Measurements from ENCODE around the gene MAP6. TPM values are rescaled to one million over a fixed set of nuclear protein-coding genes. Genes with fewer than 3 reads are reported as not detected.

MAP6 gene
- total and polyA plus RNA-seq, 2 experiments from 2014 or later = 0.31 to 1.2 TPM

DNA sequence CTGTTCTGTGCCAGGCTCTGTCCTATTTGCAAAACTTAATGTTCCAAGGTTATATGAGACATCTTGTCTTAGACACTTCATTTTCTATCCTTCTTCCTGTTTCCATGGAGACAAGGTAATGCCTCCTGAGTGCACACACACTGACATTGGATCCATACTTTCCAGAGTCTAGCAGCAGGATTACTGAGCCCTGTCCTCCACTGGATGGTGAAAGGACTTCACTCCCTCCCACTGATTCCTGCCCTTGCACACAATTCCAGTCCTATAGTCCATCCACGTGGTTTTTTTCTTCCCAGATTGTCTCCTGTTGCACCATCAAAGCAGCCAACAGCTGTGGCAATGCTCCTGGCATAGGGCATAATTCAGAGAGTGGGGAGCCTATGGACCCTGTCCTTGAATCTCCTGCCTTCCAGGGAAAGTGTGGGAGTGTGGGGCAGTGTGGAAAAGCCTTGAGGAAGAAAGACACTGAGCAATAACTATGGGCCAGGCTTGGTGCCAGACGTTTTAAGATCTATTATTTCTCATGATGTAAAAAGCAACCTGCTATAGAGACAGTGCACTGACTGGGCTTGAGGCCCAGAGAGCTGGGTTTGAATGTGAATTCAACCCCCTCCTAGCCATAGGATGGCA is 75.4 kb downstream of the MAP6 start:
- Histone ChIP-seq H3K4me1 (ENCODE audit: insufficient read depth) (no peaks in the 10 kb centered on the region; the same call in 1 of the 2 replicates), H4K20me1 (replicated peaks; ENCODE audit: insufficient read depth) (no peaks in the 10 kb centered on the region), H3K27me3 (ENCODE audit: insufficient read depth) (no peaks in the 10 kb centered on the region), H3K27ac (ENCODE audit: low read depth) (no peak overlapping the region), H2AFZ (no peak overlapping the region), H3F3A (replicated peaks; ENCODE audit: low read depth) (no peaks in the 10 kb centered on the region), H3K79me2 (replicated peaks; ENCODE audit: insufficient read depth) (no peaks in the 10 kb centered on the region), H3K4me3 (no peak overlapping the region), H3K9me2 (ENCODE audit: insufficient read depth) (no peaks in the 10 kb centered on the region), H3K4me2 (no peak overlapping the region), H3K36me3 (ENCODE audit: insufficient read depth) (no peaks in the 10 kb centered on the region)
- ATAC-seq = no peak
- TF ChIP-seq ZNF331 (CRISPR knock-in tag; IDR thresholded peaks at IDR 0.05; ENCODE audit: low read depth) = no peak
- no peak for TF ChIP-seq NANOG (IDR thresholded peaks at IDR 0.05; ENCODE audit: borderline replicate concordance)
- no peak for TF ChIP-seq STAT1 (IDR thresholded peaks at IDR 0.05; ENCODE audit: unreplicated experiment)
- TF ChIP-seq JUNB (IDR thresholded peaks at IDR 0.05; ENCODE audit: unreplicated experiment) = no peak
- TF ChIP-seq, protein P1, sequence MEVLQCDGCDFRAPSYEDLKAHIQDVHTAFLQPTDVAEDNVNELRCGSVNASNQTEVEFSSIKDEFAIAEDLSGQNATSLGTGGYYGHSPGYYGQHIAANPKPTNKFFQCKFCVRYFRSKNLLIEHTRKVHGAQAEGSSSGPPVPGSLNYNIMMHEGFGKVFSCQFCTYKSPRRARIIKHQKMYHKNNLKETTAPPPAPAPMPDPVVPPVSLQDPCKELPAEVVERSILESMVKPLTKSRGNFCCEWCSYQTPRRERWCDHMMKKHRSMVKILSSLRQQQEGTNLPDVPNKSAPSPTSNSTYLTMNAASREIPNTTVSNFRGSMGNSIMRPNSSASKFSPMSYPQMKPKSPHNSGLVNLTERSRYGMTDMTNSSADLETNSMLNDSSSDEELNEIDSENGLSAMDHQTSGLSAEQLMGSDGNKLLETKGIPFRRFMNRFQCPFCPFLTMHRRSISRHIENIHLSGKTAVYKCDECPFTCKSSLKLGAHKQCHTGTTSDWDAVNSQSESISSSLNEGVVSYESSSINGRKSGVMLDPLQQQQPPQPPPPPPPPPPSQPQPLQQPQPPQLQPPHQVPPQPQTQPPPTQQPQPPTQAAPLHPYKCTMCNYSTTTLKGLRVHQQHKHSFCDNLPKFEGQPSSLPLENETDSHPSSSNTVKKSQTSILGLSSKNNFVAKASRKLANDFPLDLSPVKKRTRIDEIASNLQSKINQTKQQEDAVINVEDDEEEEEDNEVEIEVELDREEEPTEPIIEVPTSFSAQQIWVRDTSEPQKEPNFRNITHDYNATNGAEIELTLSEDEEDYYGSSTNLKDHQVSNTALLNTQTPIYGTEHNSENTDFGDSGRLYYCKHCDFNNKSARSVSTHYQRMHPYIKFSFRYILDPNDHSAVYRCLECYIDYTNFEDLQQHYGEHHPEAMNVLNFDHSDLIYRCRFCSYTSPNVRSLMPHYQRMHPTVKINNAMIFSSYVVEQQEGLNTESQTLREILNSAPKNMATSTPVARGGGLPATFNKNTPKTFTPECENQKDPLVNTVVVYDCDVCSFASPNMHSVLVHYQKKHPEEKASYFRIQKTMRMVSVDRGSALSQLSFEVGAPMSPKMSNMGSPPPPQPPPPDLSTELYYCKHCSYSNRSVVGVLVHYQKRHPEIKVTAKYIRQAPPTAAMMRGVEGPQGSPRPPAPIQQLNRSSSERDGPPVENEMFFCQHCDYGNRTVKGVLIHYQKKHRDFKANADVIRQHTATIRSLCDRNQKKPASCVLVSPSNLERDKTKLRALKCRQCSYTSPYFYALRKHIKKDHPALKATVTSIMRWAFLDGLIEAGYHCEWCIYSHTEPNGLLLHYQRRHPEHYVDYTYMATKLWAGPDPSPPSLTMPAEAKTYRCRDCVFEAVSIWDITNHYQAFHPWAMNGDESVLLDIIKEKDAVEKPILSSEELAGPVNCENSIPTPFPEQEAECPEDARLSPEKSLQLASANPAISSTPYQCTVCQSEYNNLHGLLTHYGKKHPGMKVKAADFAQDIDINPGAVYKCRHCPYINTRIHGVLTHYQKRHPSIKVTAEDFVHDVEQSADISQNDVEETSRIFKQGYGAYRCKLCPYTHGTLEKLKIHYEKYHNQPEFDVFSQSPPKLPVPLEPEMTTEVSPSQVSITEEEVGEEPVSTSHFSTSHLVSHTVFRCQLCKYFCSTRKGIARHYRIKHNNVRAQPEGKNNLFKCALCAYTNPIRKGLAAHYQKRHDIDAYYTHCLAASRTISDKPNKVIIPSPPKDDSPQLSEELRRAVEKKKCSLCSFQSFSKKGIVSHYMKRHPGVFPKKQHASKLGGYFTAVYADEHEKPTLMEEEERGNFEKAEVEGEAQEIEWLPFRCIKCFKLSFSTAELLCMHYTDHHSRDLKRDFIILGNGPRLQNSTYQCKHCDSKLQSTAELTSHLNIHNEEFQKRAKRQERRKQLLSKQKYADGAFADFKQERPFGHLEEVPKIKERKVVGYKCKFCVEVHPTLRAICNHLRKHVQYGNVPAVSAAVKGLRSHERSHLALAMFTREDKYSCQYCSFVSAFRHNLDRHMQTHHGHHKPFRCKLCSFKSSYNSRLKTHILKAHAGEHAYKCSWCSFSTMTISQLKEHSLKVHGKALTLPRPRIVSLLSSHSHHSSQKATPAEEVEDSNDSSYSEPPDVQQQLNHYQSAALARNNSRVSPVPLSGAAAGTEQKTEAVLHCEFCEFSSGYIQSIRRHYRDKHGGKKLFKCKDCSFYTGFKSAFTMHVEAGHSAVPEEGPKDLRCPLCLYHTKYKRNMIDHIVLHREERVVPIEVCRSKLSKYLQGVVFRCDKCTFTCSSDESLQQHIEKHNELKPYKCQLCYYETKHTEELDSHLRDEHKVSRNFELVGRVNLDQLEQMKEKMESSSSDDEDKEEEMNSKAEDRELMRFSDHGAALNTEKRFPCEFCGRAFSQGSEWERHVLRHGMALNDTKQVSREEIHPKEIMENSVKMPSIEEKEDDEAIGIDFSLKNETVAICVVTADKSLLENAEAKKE (CRISPR knock-in tag; IDR thresholded peaks at IDR 0.05) = no peak
- TF ChIP-seq, protein P2, sequence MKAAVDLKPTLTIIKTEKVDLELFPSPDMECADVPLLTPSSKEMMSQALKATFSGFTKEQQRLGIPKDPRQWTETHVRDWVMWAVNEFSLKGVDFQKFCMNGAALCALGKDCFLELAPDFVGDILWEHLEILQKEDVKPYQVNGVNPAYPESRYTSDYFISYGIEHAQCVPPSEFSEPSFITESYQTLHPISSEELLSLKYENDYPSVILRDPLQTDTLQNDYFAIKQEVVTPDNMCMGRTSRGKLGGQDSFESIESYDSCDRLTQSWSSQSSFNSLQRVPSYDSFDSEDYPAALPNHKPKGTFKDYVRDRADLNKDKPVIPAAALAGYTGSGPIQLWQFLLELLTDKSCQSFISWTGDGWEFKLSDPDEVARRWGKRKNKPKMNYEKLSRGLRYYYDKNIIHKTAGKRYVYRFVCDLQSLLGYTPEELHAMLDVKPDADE (IDR thresholded peaks at IDR 0.05) = no peak
- no peak for TF ChIP-seq EZH2phosphoT487 (IDR thresholded peaks at IDR 0.05; ENCODE audit: unreplicated experiment)
- TF ChIP-seq POLR2AphosphoS5 (IDR thresholded peaks at IDR 0.05; ENCODE audit: low read depth) = no peak
- TF ChIP-seq CREB1 (CRISPR knock-in tag; IDR thresholded peaks at IDR 0.05; ENCODE audit: low read depth) = no peak
- no peak for TF ChIP-seq ZNF114 (CRISPR knock-in tag; IDR thresholded peaks at IDR 0.05)
- no peak for TF ChIP-seq EZH2 (IDR thresholded peaks at IDR 0.05; ENCODE audit: low read depth, unreplicated experiment)
- DNase-seq (ENCODE audit: low spot score) = no peak
- H3K4me3 Mint-ChIP-seq = no peak overlapping the region
- H3K36me3 Mint-ChIP-seq (ENCODE audit: low read depth) = no peaks in the 10 kb centered on the region
- peaks cover 11% of the 10 kb centered on the region for H3K27me3 Mint-ChIP-seq (ENCODE audit: insufficient read depth, low read depth, poor library complexity)
- no peak overlapping the region for H3K27ac Mint-ChIP-seq
- no peaks in the 10 kb centered on the region for H3K9me3 Mint-ChIP-seq
- peaks cover 17% of the 10 kb centered on the region; the same call in 2 of the 3 replicates for H3K4me1 Mint-ChIP-seq
